Esophagus (tissue), 2 donors: ENCODE results near the gene BRD3OS. TPM values are rescaled to one million over a fixed set of nuclear protein-coding genes. Genes with fewer than 3 reads are reported as not detected.
"Not testable (repeated sequence)": the region's sequence is repeated elsewhere in the genome, so short reads cannot be mapped to it uniquely, and the experiment has no call there.

Experiments
- H3K27ac ChIP-seq, 2 donors: one replicate each; pipeline ENCODE4 v1.5.1; 2013; ENCODE audit warnings: low read depth in 2 of 2, mild to moderate bottlenecking in 2 of 2, inconsistent platforms in 1 of 2, low read length in 1 of 2, moderate library complexity in 1 of 2
- H3K27me3 ChIP-seq, 2 donors: one replicate each; pipeline ENCODE4 v1.6.1; 2013; ENCODE audit warnings: low read length in 2 of 2, control low read depth in 1 of 2, mild to moderate bottlenecking in 1 of 2; ENCODE audit not compliant: insufficient read depth in 2 of 2, control insufficient read depth in 1 of 2
- H3K36me3 ChIP-seq, 2 donors: one replicate each; pipeline ENCODE4 v1.6.1; 2013; ENCODE audit warnings: low read length in 1 of 2; ENCODE audit not compliant: control insufficient read depth in 2 of 2, insufficient read depth in 2 of 2
- H3K4me1 ChIP-seq, 2 donors: one replicate each; pipeline ENCODE4 v1.6.1; 2013; ENCODE audit warnings: low read length in 1 of 2; ENCODE audit not compliant: control insufficient read depth in 2 of 2, insufficient read depth in 2 of 2
- H3K4me3 ChIP-seq, 2 donors: one replicate each; pipeline ENCODE4 v1.5.1; 2013; ENCODE audit warnings: low read length in 2 of 2, mild to moderate bottlenecking in 2 of 2, low read depth in 1 of 2, moderate library complexity in 1 of 2
- H3K9me3 ChIP-seq, 2 donors: one replicate each; pipeline ENCODE4 v1.6.1; 2013; ENCODE audit warnings: mild to moderate bottlenecking in 2 of 2, low read depth in 1 of 2, low read length in 1 of 2, moderate library complexity in 1 of 2; ENCODE audit not compliant: control insufficient read depth in 2 of 2, insufficient read depth in 1 of 2
- WGBS, 2 donors: extraction: QIAGEN DNeasy Blood & Tissue Kit; methylation state at CpG; one replicate each; pipeline ENCODE4 v1.1.7; 2013; 5-methylcytosine and 5-hydroxymethylcytosine counted together
- polyA plus RNA-seq, 2 donors: library from polyadenylated mRNA; stranded (reverse); fragments of 200-250 nt; gene quantifications; one replicate each; pipeline ENCODE4 v1.2.3, GENCODE V29; 2013
- donor health status: healthy with polysubstance abuse.
- donor health status: Bipolar disorder and iron deficiency.

The BRD3OS gene
- polyA plus RNA-seq, 2 donors, result 2.7 to 3.5 TPM

GRCh38 chr9:133987946-133988665, 37.2 kb upstream of the BRD3OS start:
- WGBS, 2 donors, result 81 to 83% methylated on average over 16 of the region's 16 CpGs

DNA sequence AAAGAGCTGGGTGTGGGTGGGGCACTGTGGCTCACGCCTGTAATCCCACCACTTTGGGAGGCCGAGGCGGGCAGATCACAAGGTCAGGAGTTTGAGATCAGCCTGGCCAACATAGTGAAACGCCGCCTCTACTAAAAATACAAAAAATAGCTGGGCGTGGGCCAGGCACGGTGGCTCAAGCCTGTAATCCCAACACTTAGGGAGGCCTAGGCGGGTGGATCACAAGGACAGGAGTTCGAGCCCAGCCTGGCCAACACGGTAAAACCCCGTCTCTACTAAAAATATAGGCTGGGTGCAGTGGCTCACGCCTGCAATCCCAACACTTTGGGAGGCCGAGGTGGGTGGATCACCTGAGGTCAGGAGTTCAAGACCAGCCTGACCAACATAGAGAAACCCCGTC, 36.5 kb upstream of the BRD3OS start:
- not testable (repeated sequence) for H3K9me3 ChIP-seq

More at GRCh38 chr9:133987946-133988665, 37.2 kb upstream of the BRD3OS start:
- H3K27ac ChIP-seq, result no peak overlapping the region
- peaks cover 0 to 2% of the 10 kb centered on the region in 2 donors for H3K36me3 ChIP-seq
- peaks cover 0 to 13% of the 10 kb centered on the region in 2 donors for H3K4me1 ChIP-seq
- no peaks in the 10 kb centered on the region for H3K9me3 ChIP-seq
- H3K4me3 ChIP-seq, result no peak overlapping the region
- H3K27me3 ChIP-seq, result no peaks in the 10 kb centered on the region

GRCh38 chr9:133989625-133990365, 35.5 kb upstream of the BRD3OS start:
- H3K27me3 ChIP-seq, result no peaks in the 10 kb centered on the region
- no peak overlapping the region for H3K4me3 ChIP-seq
- H3K27ac ChIP-seq, result no peak overlapping the region
- no peaks in the 10 kb centered on the region for H3K9me3 ChIP-seq
- 66 to 75% methylated on average over 24 of the region's 24 CpGs for WGBS, 2 donors
- H3K4me1 ChIP-seq, result peaks cover 4 to 14% of the 10 kb centered on the region in 2 donors
- peaks cover 0 to 2% of the 10 kb centered on the region in 2 donors for H3K36me3 ChIP-seq

More for the DNA sequence above, 36.5 kb upstream of the BRD3OS start:
- not testable (repeated sequence) for H3K27me3 ChIP-seq, H3K36me3 ChIP-seq, H3K4me3 ChIP-seq, H3K27ac ChIP-seq
- H3K4me1 ChIP-seq, result peaks cover 3 to 14% of the 10 kb centered on the region in 2 donors
- WGBS, 2 donors, result 80 to 86% methylated on average over 14 of the region's 14 CpGs

GRCh38 chr9:133990366-133991213, 34.7 kb upstream of the BRD3OS start:
- peaks cover 4 to 14% of the 10 kb centered on the region in 2 donors for H3K4me1 ChIP-seq
- WGBS, 2 donors, result 19 to 25% methylated on average over 26 to 31 of the region's 31 CpGs
- peak overlapping the region; percentile 59 to 68 for H3K4me3 ChIP-seq
- H3K9me3 ChIP-seq, result no peaks in the 10 kb centered on the region
- H3K27me3 ChIP-seq, result no peaks in the 10 kb centered on the region
- H3K27ac ChIP-seq, result peak overlapping the region in 1 of 2 donors; percentile 8
- peaks cover 0 to 2% of the 10 kb centered on the region in 2 donors for H3K36me3 ChIP-seq

DNA sequence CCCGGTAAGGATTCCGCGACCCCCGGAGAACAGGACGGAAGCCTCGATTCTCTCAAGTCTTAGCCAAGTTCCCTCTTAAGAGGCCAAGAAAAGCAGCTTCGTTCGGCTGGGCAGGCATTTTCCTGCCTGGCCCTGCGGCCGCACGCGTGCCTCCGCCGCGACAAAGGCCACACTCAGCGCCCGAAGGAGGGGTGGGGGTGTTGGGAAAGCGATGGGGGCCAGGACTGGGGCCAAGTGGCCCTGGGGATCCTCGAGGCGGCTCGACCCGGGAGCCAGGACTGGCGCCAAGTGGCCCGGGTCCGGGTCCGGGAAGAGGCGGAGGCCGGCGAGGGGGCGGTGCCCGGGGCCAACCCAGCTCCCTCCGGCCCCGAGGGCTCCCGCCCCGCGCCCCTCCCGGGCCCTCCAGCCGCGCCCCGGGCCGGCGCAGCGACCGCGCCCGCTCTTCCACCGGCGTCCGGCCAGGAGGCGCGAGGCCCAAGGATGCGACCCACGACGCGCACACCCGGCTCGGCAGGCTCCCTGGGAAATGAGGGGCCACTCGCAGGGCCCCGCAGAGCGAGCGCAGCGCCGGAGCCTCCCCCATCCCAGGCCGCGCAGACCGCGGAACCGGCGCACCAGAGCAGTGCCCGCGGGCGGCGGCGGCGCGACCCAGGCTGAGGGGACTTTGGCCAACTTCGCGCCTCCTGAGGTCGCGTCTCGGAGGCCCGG, 33.9 kb upstream of the BRD3OS start:
- 1 to 2% methylated on average over 53 to 82 of the region's 82 CpGs for WGBS, 2 donors
- H3K27me3 ChIP-seq, result no peaks in the 10 kb centered on the region
- H3K9me3 ChIP-seq, result no peaks in the 10 kb centered on the region
- H3K4me3 ChIP-seq, result peak overlapping the region; percentile 59 to 68
- H3K4me1 ChIP-seq, result peaks cover 4 to 14% of the 10 kb centered on the region in 2 donors
- peak overlapping the region; percentile 8 to 27 for H3K27ac ChIP-seq
- H3K36me3 ChIP-seq, result no peaks in the 10 kb centered on the region

DNA sequence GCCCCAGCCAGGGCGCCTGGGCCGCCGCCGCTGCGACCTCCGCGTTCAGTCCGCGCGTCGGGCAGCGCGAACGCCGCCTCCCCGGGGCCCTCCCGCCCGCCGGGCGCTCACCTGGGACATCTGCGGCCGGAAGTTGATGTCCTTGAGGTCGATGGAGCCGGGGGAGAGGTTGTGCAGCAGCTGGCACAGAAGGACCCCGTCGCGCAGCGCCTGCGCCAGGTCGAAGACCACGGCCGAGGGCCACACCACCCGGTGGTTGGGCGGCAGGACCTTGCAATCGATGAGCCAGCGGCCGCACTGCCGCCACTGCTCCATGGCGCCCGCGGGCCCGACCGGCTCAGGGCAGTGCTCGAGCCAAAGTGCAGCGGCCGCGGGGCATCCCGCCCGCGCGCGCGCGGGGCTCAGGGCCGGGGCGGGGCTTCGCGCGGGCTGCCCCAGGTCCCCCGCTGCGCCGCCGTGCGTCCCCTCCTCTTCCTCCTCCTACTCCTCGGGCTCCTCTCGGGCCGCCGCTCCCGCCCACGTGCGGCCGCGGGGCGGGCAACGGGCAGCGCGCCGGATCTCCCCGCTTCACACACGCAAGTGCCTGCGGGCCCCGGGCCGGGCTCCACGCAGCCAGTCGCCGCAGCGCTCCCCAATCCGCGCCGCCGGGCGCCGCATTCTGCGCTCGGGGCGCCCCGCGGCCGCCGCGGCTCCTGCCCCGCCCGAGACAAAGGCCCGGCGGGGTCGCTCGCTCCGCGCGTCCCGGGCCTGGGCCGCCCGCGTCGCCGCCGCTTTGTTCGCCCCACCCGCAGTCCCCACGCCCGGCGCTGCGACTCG, 33.1 kb upstream of the BRD3OS start, which contains the start of gene VAV2:
VAV2 (minus strand) TSS at position 361 of the 816 bp plus-strand sequence; CDS start at position 315, 46 bp downstream.
- H3K4me1 ChIP-seq, result peaks cover 4 to 14% of the 10 kb centered on the region in 2 donors
- H3K9me3 ChIP-seq, result no peaks in the 10 kb centered on the region
- whole genome bisulfite sequencing, 2 donors, result 0% methylated on average over 54 to 124 of the region's 124 CpGs
- peak within 1 kb of the TSS; percentile 84 to 90 for H3K27ac ChIP-seq
- no peaks in the 10 kb centered on the region for H3K27me3 ChIP-seq
- peak within 1 kb of the TSS; percentile 59 to 68 for H3K4me3 ChIP-seq
- H3K36me3 ChIP-seq, result no peaks in the 10 kb centered on the region

DNA sequence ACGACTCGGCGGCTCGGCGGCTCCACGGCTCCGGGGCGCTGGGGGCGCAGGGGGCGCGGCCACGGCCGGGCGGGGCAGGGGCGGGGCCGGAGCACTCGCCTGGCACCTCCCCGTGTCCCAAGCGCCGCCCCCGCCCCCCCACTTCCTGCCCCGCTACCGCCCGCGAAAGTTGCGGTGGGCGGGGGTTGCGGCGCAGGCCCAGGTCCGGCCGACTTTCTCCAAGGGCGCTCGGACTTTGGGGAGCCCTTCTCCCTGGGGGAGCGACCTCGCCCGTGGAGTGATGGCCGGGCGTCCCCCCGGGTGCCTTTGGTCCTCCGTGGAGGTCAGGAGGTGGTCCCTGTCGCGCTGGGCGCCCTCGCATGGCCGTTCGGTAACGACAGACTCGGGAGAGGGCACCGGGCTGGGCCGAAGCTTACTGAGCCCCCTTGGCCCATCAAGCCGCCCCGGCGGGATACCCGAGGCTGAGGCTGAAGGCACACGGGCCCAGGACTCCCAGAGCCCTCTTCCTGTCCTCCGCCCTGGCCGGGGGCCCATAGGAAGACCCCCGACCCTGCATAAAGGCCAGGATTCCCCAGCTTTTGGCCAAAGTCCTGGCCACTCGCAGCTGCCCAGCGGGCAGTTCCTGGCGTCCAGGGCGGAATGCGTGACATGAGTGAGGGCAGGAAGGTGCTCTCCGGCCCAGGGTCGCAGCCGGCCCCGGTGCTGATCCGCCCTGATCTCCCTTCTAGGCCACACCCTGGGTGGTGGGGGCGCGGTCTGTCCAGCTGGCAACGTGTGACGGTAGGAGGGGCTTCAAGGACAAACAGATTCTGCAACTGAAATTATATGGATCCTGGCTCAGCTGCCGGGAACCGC, 32.3 kb upstream of the BRD3OS start:
- Histone ChIP-seq H3K27me3 (no peaks in the 10 kb centered on the region), H3K4me1 (peaks cover 4 to 14% of the 10 kb centered on the region in 2 donors), H3K4me3 (peak overlapping the region; percentile 59 to 68), H3K27ac (peak overlapping the region; percentile 84 to 90), H3K36me3 (no peaks in the 10 kb centered on the region), H3K9me3 (no peaks in the 10 kb centered on the region)
- WGBS, 2 donors, result 0 to 1% methylated on average over 62 to 74 of the region's 74 CpGs
